HFF-Myc (cell line): ENCODE data around the gene ACY1.

Source experiments
- DNase-seq: peaks from one replicate; pipeline ENCODE4 v3.0.0-alpha.2; 2011; ENCODE audit warnings: low read depth; ENCODE audit errors: extremely low read depth
- H3K4me3 ChIP-seq: replicated peaks from 2 replicates; pipeline ENCODE4 v1.5.1; 2011; ENCODE audit warnings: low read depth, mild to moderate bottlenecking, control low read depth, low read length
- CTCF ChIP-seq: IDR thresholded peaks from 2 replicates; pipeline ENCODE4 v1.5.1; 2012; ENCODE audit warnings: mild to moderate bottlenecking, low read depth, low read length, control low read depth; ENCODE audit errors: missing control alignments

ACY1 gene

GRCh38 chr3:51982838-51983577 lies at the start of gene ACY1:
TSS of gene ACY1 (plus strand) at chr3:51983535. CDS start at chr3:51984065, 530 bp downstream.
- DNase-seq: peak; percentile 56

GRCh38 chr3:51934139-51934850 lies 49.0 kb upstream of the ACY1 start:
- DNase-seq: no peak
- no peak for TF ChIP-seq CTCF
- no peak overlapping the region for H3K4me3 ChIP-seq

More at GRCh38 chr3:51982838-51983577, at the start of gene ACY1:
- TF ChIP-seq CTCF: no peak
- H3K4me3 ChIP-seq: peak within 1 kb of the TSS; percentile 66

DNA sequence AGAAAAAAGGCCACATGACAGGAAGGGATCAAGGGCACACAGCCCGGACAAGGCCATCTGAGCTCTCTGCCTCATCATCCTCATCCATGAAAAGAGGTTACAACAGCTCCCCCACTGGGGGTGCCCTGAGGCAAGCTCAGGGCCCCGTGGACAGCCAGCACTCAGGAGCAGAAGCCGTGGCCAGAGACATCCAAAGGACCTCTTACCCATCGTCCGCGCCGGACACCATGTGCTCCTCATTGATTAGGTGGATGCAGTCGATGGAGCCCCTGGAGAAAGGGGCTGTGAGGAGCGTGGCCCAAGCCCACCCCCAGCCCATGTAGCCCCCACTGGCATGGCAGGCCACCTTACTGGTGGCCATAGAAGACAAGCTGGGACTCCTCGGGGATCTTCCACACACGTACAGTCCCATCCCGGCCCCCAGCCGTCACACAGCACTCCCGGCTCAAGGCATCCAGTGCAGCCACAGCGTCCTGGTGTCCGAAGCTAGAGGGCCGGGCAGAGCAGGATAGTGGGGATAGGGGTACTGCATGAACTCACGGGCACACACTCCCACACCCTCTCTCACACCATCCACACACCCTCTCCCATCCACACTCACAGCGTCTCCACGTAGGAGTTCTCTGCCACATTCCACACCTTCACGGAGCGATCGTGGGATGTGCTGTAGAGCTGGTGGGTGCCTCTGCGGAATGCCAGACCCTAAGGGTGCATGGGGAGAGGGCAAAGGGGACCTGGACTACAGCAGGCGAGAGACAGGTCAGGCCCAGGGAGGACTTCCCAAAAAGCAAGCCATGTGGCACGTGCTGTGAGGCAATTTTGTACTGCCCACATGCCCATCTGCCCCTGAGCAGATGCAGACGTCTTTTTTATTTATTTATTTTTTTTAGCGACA lies 48.1 kb upstream of the ACY1 start:
- no peak for DNase-seq
- H3K4me3 ChIP-seq: no peak overlapping the region
- TF ChIP-seq CTCF: no peak

- DNase-seq: no peak
- no peak for TF ChIP-seq CTCF
- no peak overlapping the region for H3K4me3 ChIP-seq
Measured at GRCh38 chr3:51935886-51936755, 47.2 kb upstream of the ACY1 start.

DNA sequence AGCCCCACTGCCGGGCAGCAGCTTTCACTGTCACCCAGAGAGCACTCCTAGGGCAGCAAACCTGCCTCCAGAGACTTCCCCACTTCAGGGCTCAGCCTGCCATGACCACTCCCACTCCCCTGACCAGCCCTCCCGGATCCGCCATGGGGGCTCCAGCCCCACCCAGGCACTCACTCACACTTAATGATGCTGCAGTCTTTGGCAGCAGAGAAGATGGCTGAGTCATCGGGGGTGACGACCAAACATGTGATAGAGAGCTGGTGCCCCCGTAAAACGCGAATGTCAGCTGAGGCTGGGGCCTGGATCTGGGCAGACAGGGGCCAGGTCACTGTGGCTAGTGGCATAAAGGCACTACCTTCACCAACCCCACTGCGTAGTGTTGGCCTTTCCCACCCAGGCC lies 46.3 kb upstream of the ACY1 start:
- TF ChIP-seq CTCF: no peak
- H3K4me3 ChIP-seq: no peak overlapping the region
- no peak for DNase-seq
